Psoas muscle (tissue), 8 donors: Measurements from ENCODE around the gene ENO1. TPM values are rescaled to one million over a fixed set of nuclear protein-coding genes. Genes with fewer than 3 reads are reported as not detected.
A peak's percentile ranks its signal among the peaks of the same experiment; 100 is the strongest.
"Not testable (repeated sequence)": the region's sequence is repeated elsewhere in the genome, so short reads cannot be mapped to it uniquely, and the experiment has no call there.

Experiments used
- ATAC-seq, 4 donors: fragments of 200-7000 bp; cut with Tn5 transposase; one replicate each; pipeline ENCODE4 v1.9.1; 2020; ENCODE audit warnings: moderate library complexity in 3 of 4, mild to moderate bottlenecking in 2 of 4
- DNase-seq, 2 donors: peaks; one replicate each; pipeline ENCODE4 v3.0.0-alpha.2; 2020
- H3K27ac ChIP-seq: fragments of 200-600 bp; one replicate; pipeline ENCODE4 v1.8.0; 2022
- H3K27me3 ChIP-seq, 3 donors: fragments of 200-600 bp in 1 of 3; one replicate each; pipeline versions ENCODE4 v1.6.1 to v1.8.0; 2013 to 2022; ENCODE audit warnings: low read length in 2 of 3, mild to moderate bottlenecking in 2 of 3, moderate library complexity in 1 of 3; ENCODE audit not compliant: insufficient read depth in 3 of 3
- H3K36me3 ChIP-seq, 2 donors: fragments of 200-600 bp in 1 of 2; one replicate each; pipeline versions ENCODE4 v1.6.1 to v1.8.0; 2013 to 2022; ENCODE audit warnings: low read depth in 1 of 2, mild to moderate bottlenecking in 1 of 2, moderate library complexity in 1 of 2; ENCODE audit not compliant: insufficient read depth in 1 of 2
- H3K4me1 ChIP-seq: fragments of 200-600 bp; one replicate; pipeline ENCODE4 v1.8.0; 2022
- H3K4me3 ChIP-seq: fragments of 200-600 bp; one replicate; pipeline ENCODE4 v1.8.0; 2022; ENCODE audit warnings: mild to moderate bottlenecking
- H3K9me3 ChIP-seq: fragments of 200-600 bp; one replicate; pipeline ENCODE4 v1.8.0; 2022
- CTCF ChIP-seq: fragments of 200-600 bp; IDR thresholded peaks from one replicate; pipeline ENCODE4 v1.8.0; 2022; ENCODE audit warnings: antibody characterized with exemption
- WGBS, 3 donors: extraction: QIAGEN DNeasy Blood & Tissue Kit; methylation state at CpG; one replicate each; pipeline versions ENCODE4 v1.1.6 to v1.1.7; 2013; 5-methylcytosine and 5-hydroxymethylcytosine counted together
- intact Hi-C, 2 donors: fragments of 100-400 bp; cut with DNase I; formaldehyde crosslinking; loops; one replicate each; pipeline versions ENCODE4 v1.11.0 to v1.14.2; 2022
- polyA plus RNA-seq, 3 donors: library from polyadenylated mRNA; stranded (reverse); fragments of 200-250 nt; gene quantifications; one replicate each; pipeline ENCODE4 v1.2.3, GENCODE V29; 2013
- total RNA-seq, 4 donors: library from RNA; stranded (reverse); fragmentation: NEBNext Ultra II Directional in 2 of 4; extraction: Animal tissue kit (Norgen Biotek cat#: 25700) in 2 of 4; gene quantifications; one replicate each; pipeline versions ENCODE4 v1.2.1 to v1.2.4, GENCODE V29; 2021 to 2023
- donor health status: healthy with polysubstance abuse.
- donor health status: DM: no; HTN: no; CAD: no; lungs with moderate emphysema.
- donor health status: Bipolar disorder and iron deficiency.
- donor health status: healthy.
- donor health status: DM: yes; HTN: yes; CAD: no.
- donor health status: DM: no; HTN: no; CAD: no.
- donor health status: DM: no; HTN: no; CAD: no.
- donor health status: DM: yes; HTN: yes; CAD: no.

ENO1 gene
- total and polyA plus RNA-seq, 7 donors, result 83.8 to 489 (median 191) TPM

- no peaks in the 10 kb centered on the region for H3K27me3 ChIP-seq
- intact Hi-C loops, result no loop called here
- H3K36me3 ChIP-seq, result no peaks in the 10 kb centered on the region
- peaks cover 18% of the 10 kb centered on the region for H3K4me1 ChIP-seq
- H3K4me3 ChIP-seq, result peak overlapping the region; percentile 27
- ATAC-seq, result peak; percentile 95 to 96 (median 96)
- peak overlapping the region; percentile 46 for H3K27ac ChIP-seq
- TF ChIP-seq CTCF, result no peak
- no peaks in the 10 kb centered on the region for H3K9me3 ChIP-seq
- WGBS, 3 donors, result 11 to 15% (median 13%) methylated on average over 16 to 18 of the region's 18 CpGs
- DNase-seq, result peak; percentile 90 to 93
Measured at GRCh38 chr1:8889925-8890785, 11.7 kb upstream of the ENO1 start.

- no peak for TF ChIP-seq CTCF
- intact Hi-C loops, result no loop called here
- peak overlapping the region; percentile 46 for H3K27ac ChIP-seq
- no peaks in the 10 kb centered on the region for H3K36me3 ChIP-seq
- no peaks in the 10 kb centered on the region for H3K9me3 ChIP-seq
- peak; percentile 30 to 52 (median 34) for ATAC-seq
- DNase-seq, result peak in 1 of 2 donors; percentile 35
- no peak overlapping the region for H3K4me3 ChIP-seq
- 66 to 73% (median 66%) methylated on average over 11 of the region's 11 CpGs for WGBS, 3 donors
- peaks cover 18% of the 10 kb centered on the region for H3K4me1 ChIP-seq
- H3K27me3 ChIP-seq, result no peaks in the 10 kb centered on the region
Measured at GRCh38 chr1:8889103-8889846, 10.8 kb upstream of the ENO1 start.

GRCh38 chr1:8886589-8886988, 8.1 kb upstream of the ENO1 start:
- no peaks in the 10 kb centered on the region for H3K9me3 ChIP-seq
- intact Hi-C loops, result no loop called here
- H3K27ac ChIP-seq, result no peak overlapping the region
- ATAC-seq, result no peak
- no peak for TF ChIP-seq CTCF
- no peak overlapping the region for H3K4me3 ChIP-seq
- H3K27me3 ChIP-seq, result no peaks in the 10 kb centered on the region
- DNase-seq, result no peak
- H3K4me1 ChIP-seq, result peaks cover 8% of the 10 kb centered on the region
- WGBS, 3 donors, result 95 to 100% (median 96%) methylated on average over 2 of the region's 2 CpGs
- no peaks in the 10 kb centered on the region for H3K36me3 ChIP-seq

- H3K36me3 ChIP-seq, H3K27ac ChIP-seq, intact Hi-C loops, H3K27me3 ChIP-seq, H3K4me3 ChIP-seq, H3K4me1 ChIP-seq, H3K9me3 ChIP-seq, DNase-seq, ATAC-seq: not testable (repeated sequence)
- 95 to 97% (median 96%) methylated on average over 9 of the region's 9 CpGs for WGBS, 3 donors
Measured at GRCh38 chr1:8886031-8886524, 7.6 kb upstream of the ENO1 start.

- H3K27ac ChIP-seq, H3K9me3 ChIP-seq, intact Hi-C loops, ATAC-seq, DNase-seq, H3K36me3 ChIP-seq, H3K4me3 ChIP-seq, H3K27me3 ChIP-seq: not testable (repeated sequence)
- 87 to 91% (median 89%) methylated on average over 13 of the region's 13 CpGs for WGBS, 3 donors
- H3K4me1 ChIP-seq, result peaks cover 14% of the 10 kb centered on the region
Measured at GRCh38 chr1:8884105-8884504, 5.6 kb upstream of the ENO1 start.
